HG03432 (cell line): ENCODE results near the gene SLCO4A1.

Source experiments
- ATAC-seq: cut with Tn5 transposase; IDR thresholded peaks from one replicate; pipeline ENCODE4 v1.9.1; 2021; ENCODE audit warnings: mild to moderate bottlenecking, moderate library complexity; ENCODE audit not compliant: unreplicated experiment

Gene SLCO4A1

DNA sequence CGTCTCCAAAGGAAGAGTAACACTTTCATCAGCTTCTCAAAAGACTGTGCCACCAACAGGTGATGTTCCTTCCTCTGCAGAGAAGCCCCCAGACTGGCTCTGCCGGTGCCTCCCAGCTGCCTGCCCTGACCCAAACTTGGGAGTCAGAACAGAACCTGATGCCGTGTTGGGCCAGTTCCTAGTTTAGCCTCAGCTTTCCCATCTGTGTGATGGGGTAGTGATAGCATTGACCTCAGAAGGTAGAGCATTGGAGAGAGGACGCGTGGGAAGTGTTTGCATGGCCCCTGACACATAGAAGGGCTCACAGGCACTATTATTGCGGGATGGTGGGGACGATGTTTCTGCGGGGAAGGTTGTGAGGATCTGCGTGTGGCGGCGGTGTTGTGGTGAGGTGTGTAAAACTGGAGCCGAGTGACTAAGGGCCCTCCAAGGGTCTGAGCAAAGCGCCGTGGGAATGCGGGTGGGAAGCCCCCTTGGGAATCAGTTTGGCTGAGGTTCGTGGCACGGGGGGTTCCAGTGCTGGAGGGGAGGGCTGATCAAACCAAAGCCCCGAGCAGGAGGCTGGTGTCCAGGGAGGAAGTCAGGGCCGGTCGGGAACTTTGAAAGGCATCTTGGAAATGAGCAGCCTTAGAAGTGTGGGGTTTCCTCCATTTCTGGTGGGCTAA, 68.0 kb downstream of the SLCO4A1 start:
- no peak for ATAC-seq

DNA sequence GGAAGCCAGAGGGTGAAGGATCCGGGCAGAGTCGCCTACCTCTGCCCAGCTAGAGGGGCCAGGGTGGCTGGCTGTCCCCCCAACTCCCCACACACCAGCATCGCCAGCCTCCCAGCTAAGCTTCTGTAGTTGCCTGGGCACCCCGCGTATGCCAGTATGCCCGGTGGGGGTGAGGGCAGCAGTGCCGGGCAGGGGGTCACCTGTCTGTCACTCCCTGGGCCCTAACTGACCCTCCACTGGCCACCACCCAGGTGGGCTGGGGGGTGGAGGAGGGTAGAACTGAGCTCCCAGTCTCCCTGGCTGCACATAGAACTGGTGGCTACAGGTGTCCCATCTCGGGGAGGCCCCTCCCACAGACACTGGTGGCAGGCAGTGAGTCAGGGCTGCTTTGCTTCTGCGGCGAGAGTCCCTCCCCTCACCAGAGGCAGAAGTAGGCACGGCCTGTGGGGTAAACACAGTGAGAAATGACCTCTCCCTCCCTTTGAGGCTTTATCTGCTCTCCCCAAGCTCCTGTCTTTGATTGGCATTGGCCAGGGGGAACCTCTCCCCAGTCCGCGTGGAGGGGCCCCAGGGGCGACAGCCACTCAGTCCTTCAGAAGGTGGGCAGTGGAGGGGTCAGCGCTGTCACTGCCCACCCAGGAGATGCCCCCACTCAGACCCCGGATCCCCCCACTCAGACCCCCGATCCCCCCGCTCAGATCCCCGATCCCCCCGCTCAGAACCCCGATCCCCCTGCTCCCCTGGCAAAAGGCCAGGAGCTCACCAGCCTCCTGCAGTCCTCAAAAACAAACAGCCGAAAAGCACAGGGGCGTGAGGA, 68.8 kb downstream of the SLCO4A1 start:
- ATAC-seq: no peak

DNA sequence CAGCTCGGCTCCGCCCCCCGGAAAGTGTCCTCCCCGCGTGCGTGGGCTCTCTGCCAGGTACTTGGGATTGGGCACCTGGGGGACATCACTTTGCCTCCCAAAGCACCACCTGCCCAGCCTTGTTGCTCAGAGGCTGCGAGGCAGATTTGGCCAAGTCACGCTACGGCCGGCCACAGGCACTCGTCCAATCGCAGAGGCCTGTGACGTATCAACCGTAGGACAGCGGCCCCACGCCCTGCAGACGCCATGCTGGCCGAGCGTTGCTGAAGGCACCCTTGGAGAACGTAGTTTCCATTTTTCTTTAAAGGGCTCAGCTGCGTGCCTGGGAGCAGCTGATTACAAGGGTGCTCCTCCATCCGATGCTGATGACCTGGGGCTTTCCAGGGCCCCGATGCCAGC, 69.4 kb downstream of the SLCO4A1 start:
- ATAC-seq: no peak

GRCh38 chr20:62712606-62713005, 70.3 kb downstream of the SLCO4A1 start:
- no peak for ATAC-seq

DNA sequence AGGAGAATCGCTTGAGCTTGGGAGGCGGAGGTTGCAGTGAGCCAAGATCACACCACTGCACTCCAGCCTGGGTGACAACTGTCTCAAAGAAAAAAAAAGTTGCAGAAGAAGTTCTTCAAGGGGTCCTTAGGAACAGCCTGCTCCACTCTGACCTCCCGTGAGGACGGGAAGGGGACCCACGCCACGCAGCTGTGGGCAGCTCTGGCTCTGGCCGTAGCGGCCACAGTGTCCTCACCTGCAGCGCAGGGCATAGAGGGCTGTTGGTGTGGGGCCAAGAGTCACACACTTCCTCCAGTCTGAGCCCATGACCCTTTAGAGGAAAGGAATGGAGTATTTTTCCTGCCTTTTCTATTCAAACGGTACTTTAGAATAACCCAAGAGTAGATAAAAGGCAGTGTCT, 71.7 kb downstream of the SLCO4A1 start:
- no peak for ATAC-seq

- no peak for ATAC-seq
Observed at GRCh38 chr20:62714799-62715198, 72.5 kb downstream of the SLCO4A1 start.

GRCh38 chr20:62715201-62715600, 72.9 kb downstream of the SLCO4A1 start:
- no peak for ATAC-seq

- ATAC-seq: no peak
Observed at GRCh38 chr20:62716198-62716940, 74.1 kb downstream of the SLCO4A1 start.

GRCh38 chr20:62716941-62717310, 74.6 kb downstream of the SLCO4A1 start:
- no peak for ATAC-seq

GRCh38 chr20:62717933-62718332, 75.6 kb downstream of the SLCO4A1 start:
- no peak for ATAC-seq

- ATAC-seq: no peak
Observed at GRCh38 chr20:62718546-62718945, 76.2 kb downstream of the SLCO4A1 start.

GRCh38 chr20:62719250-62719935, 77.1 kb downstream of the SLCO4A1 start:
- ATAC-seq: no peak
